IMR-90 (cell line): ENCODE data around the gene COQ8A. TPM values are rescaled to one million over a fixed set of nuclear protein-coding genes. Genes with fewer than 3 reads are reported as not detected.

Experiments used
- ATAC-seq: fragments of 200-7000 bp; cut with Tn5 transposase; 2 replicates; pipeline ENCODE4 v1.9.1; 2020; ENCODE audit warnings: low read depth, mild to moderate bottlenecking, moderate library complexity
- BruUV-seq: library from RNA; stranded (reverse); fragments of 400-500 nt; replicated peaks from 2 replicates; lab custom pipeline; 2021; lab: Mats Ljungman, UMichigan
- CTCF ChIA-PET: fragments of 300-600 bp; formaldehyde crosslinking; extraction: SDS; loops from one replicate; lab custom pipeline; 2021; ENCODE audit warnings: antibody characterized with exemption; lab: Yijun Ruan, JAX
- POLR2A ChIA-PET: fragments of 300-600 bp; sonication (Branson Sonifier 250); formaldehyde crosslinking; loops from one replicate; lab custom pipeline; 2022; ENCODE audit warnings: antibody characterized with exemption; ENCODE audit not compliant: unreplicated experiment; lab: Charles Lee
- DNase-seq: peaks from one replicate; pipeline ENCODE4 v3.0.0; 2013
- H2AFZ ChIP-seq: replicated peaks from 2 replicates; pipeline ENCODE3; 2013; ENCODE audit warnings: low read length, mild to moderate bottlenecking; ENCODE audit not compliant: poor library complexity
- H2AK5ac ChIP-seq: 2 replicates; pipeline ENCODE4 v1.6.1; 2013; ENCODE audit warnings: low read depth, low read length, inconsistent platforms
- H2AK9ac ChIP-seq: replicated peaks from 2 replicates; pipeline ENCODE3; 2013; ENCODE audit warnings: mild to moderate bottlenecking, low read depth, low read length, moderate library complexity; ENCODE audit not compliant: poor library complexity
- H2BK120ac ChIP-seq: 2 replicates; pipeline ENCODE4 v1.6.1; 2013; ENCODE audit warnings: low read depth, low read length, inconsistent platforms
- H2BK15ac ChIP-seq: 3 replicates; pipeline ENCODE4 v1.6.1; 2013; ENCODE audit warnings: low read depth, low read length, inconsistent platforms
- H2BK20ac ChIP-seq: 2 replicates; pipeline ENCODE4 v1.6.1; 2013; ENCODE audit warnings: low read depth, mild to moderate bottlenecking, inconsistent platforms, low read length, moderate library complexity
- H2BK5ac ChIP-seq: 2 replicates; pipeline ENCODE4 v1.6.1; 2013; ENCODE audit warnings: mild to moderate bottlenecking, low read depth, low read length, inconsistent platforms; ENCODE audit not compliant: poor library complexity, severe bottlenecking
- H3K14ac ChIP-seq: replicated peaks from 2 replicates; pipeline ENCODE4 v1.6.1; 2013; ENCODE audit warnings: low read depth, low read length, inconsistent platforms
- H3K18ac ChIP-seq: 2 replicates; pipeline ENCODE4 v1.6.1; 2013; ENCODE audit warnings: low read depth, low read length, control low read depth
- H3K23ac ChIP-seq: 2 replicates; pipeline ENCODE4 v1.6.1; 2013; ENCODE audit warnings: low read depth, low read length, inconsistent platforms
- H3K27ac ChIP-seq: 2 replicates; pipeline ENCODE4 v1.5.1; 2013; ENCODE audit warnings: mild to moderate bottlenecking, control low read depth, low read length; ENCODE audit not compliant: insufficient read depth
- H3K27me3 ChIP-seq: 2 replicates; pipeline ENCODE4 v1.6.1; 2013; ENCODE audit warnings: low read length; ENCODE audit not compliant: control insufficient read depth, insufficient read depth
- H3K36me3 ChIP-seq: 2 replicates; pipeline ENCODE4 v1.6.1; 2013; ENCODE audit warnings: low read length, mixed read lengths; ENCODE audit not compliant: control insufficient read depth, insufficient read depth
- H3K4ac ChIP-seq: 2 replicates; pipeline ENCODE4 v1.6.1; 2013; ENCODE audit warnings: low read depth, low read length, inconsistent platforms
- H3K4me1 ChIP-seq: 2 replicates; pipeline ENCODE4 v1.6.1; 2013; ENCODE audit warnings: low read length, mixed read lengths; ENCODE audit not compliant: control insufficient read depth, insufficient read depth
- H3K4me2 ChIP-seq: 2 replicates; pipeline ENCODE4 v1.6.1; 2013; ENCODE audit warnings: low read depth, mild to moderate bottlenecking, control low read depth, low read length, moderate library complexity
- H3K4me3 ChIP-seq: 2 replicates; pipeline ENCODE4 v1.5.1; 2013; ENCODE audit warnings: low read depth, mild to moderate bottlenecking, control low read depth, low read length, moderate library complexity; ENCODE audit not compliant: insufficient read depth
- H3K56ac ChIP-seq: 2 replicates; pipeline ENCODE4 v1.6.1; 2013; ENCODE audit warnings: low read length, inconsistent platforms; ENCODE audit not compliant: insufficient read depth; ENCODE audit errors: extremely low read depth
- H3K79me1 ChIP-seq, 2 experiments: 2 replicates each; pipeline ENCODE4 v1.6.1; 2013; ENCODE audit warnings: low read length in 2 of 2, inconsistent platforms in 1 of 2, low read depth in 1 of 2
- H3K9ac ChIP-seq: 2 replicates; pipeline ENCODE4 v1.6.1; 2013; ENCODE audit warnings: low read depth, low read length, control low read depth
- H3K9me1 ChIP-seq: 2 replicates; pipeline ENCODE4 v1.6.1; 2013; ENCODE audit warnings: low read length, inconsistent platforms; ENCODE audit not compliant: insufficient read depth
- H3K9me3 ChIP-seq: 2 replicates; pipeline ENCODE4 v1.6.1; 2013; ENCODE audit warnings: low read length; ENCODE audit not compliant: control insufficient read depth, insufficient read depth
- H4K20me1 ChIP-seq: 2 replicates; pipeline ENCODE4 v1.6.1; 2013; ENCODE audit warnings: low read length, inconsistent platforms; ENCODE audit not compliant: insufficient read depth
- H4K5ac ChIP-seq: 2 replicates; pipeline ENCODE4 v1.6.1; 2013; ENCODE audit warnings: mild to moderate bottlenecking, low read depth, low read length, control low read depth
- H4K8ac ChIP-seq, 2 experiments: 2 replicates each; pipeline ENCODE4 v1.6.1; 2013; ENCODE audit warnings: low read depth in 2 of 2, low read length in 2 of 2, control low read depth in 1 of 2, inconsistent platforms in 1 of 2
- H4K91ac ChIP-seq: 2 replicates; pipeline ENCODE4 v1.6.1; 2013; ENCODE audit warnings: low read depth, low read length, inconsistent platforms; ENCODE audit not compliant: insufficient read depth
- BHLHE40 ChIP-seq: fragments of 150-350 bp; IDR thresholded peaks from 2 replicates; pipeline ENCODE4 v1.6.1; 2016; ENCODE audit warnings: mild to moderate bottlenecking, low read depth, low read length
- CEBPB ChIP-seq: IDR thresholded peaks from 2 replicates; pipeline ENCODE4 v1.6.1; 2012; ENCODE audit warnings: low read depth, low read length, improper control_type of control experiment
- CHD1 ChIP-seq: IDR thresholded peaks from 2 replicates; pipeline ENCODE4 v1.6.1; 2012; ENCODE audit warnings: low read depth, low read length, improper control_type of control experiment
- ELK1 ChIP-seq: fragments of 150-350 bp; IDR thresholded peaks from 2 replicates; pipeline ENCODE4 v1.6.1; 2016; ENCODE audit warnings: low read depth, mild to moderate bottlenecking, low read length, moderate library complexity, borderline replicate concordance
- FOS ChIP-seq: fragments of 150-350 bp; IDR thresholded peaks from 2 replicates; pipeline ENCODE4 v1.6.1; 2016; ENCODE audit warnings: low read depth, low read length
- MAFK ChIP-seq: IDR thresholded peaks from 2 replicates; pipeline ENCODE4 v1.6.1; 2012; ENCODE audit warnings: low read depth, low read length, improper control_type of control experiment
- MAZ ChIP-seq: IDR thresholded peaks from 2 replicates; pipeline ENCODE4 v1.6.1; 2012; ENCODE audit warnings: low read depth, mild to moderate bottlenecking, low read length, improper control_type of control experiment, moderate library complexity, borderline replicate concordance
- MXI1 ChIP-seq: IDR thresholded peaks from 2 replicates; pipeline ENCODE4 v1.6.1; 2012; ENCODE audit warnings: low read depth, mild to moderate bottlenecking, low read length, moderate library complexity, borderline replicate concordance
- NFE2L2 ChIP-seq: fragments of 150-350 bp; IDR thresholded peaks from 2 replicates; pipeline ENCODE4 v1.6.1; 2016; ENCODE audit warnings: low read depth, mild to moderate bottlenecking, low read length
- POLR2A ChIP-seq: IDR thresholded peaks from 2 replicates; pipeline ENCODE4 v1.6.1; 2012; ENCODE audit warnings: mild to moderate bottlenecking, low read depth, low read length
- RAD21 ChIP-seq: IDR thresholded peaks from 2 replicates; pipeline ENCODE4 v1.6.1; 2012; ENCODE audit warnings: low read length, improper control_type of control experiment
- RFX5 ChIP-seq: IDR thresholded peaks from 2 replicates; pipeline ENCODE4 v1.8.0; 2012; ENCODE audit warnings: low read depth, mild to moderate bottlenecking, low read length, moderate library complexity
- SMC3 ChIP-seq: fragments of 150-350 bp; IDR thresholded peaks from 2 replicates; pipeline ENCODE4 v1.6.1; 2016; ENCODE audit warnings: low read depth, mild to moderate bottlenecking, antibody characterized with exemption, low read length, moderate library complexity
- WGBS, 2 experiments: methylation state at CpG; one replicate each; pipeline versions ENCODE4 v1.1.5 to v1.1.7; 2013; ENCODE audit warnings: missing lambda C conversion rate in 2 of 2; ENCODE audit not compliant: insufficient read length in 1 of 2; ENCODE audit errors: extremely low coverage in 2 of 2; 5-methylcytosine and 5-hydroxymethylcytosine counted together
- dilution Hi-C: fragments of 300-500 bp; cut with HindIII; formaldehyde crosslinking; loops from one replicate; pipeline ENCODE4 v1.14.3; 2018; ENCODE audit warnings: low sequenced_read_pairs; ENCODE audit not compliant: unreplicated experiment
- in situ Hi-C: fragments of 300-500 bp; cut with MboI; formaldehyde crosslinking; loops from 3 replicates; pipeline ENCODE4 v1.14.3; 2019; ENCODE audit warnings: low sequenced_read_pairs, inconsistent platforms, mixed read lengths
- intact Hi-C: fragments of 100-400 bp; cut with micrococcal nuclease; formaldehyde crosslinking; loops from 2 replicates; pipeline ENCODE4 v1.10.0; 2022
- polyA plus RNA-seq, 3 experiments: library from polyadenylated mRNA; depleted of rRNA; stranded (reverse); fragments of >200 nt; gene quantifications; 2 replicates each; pipeline ENCODE4 v1.2.3, GENCODE V29; 2012; ENCODE audit warnings: low replicate concordance in 1 of 3
- total RNA-seq: library from RNA; depleted of rRNA; stranded (reverse); fragments of >200 nt; gene quantifications from 2 replicates; pipeline ENCODE4 v1.2.3, GENCODE V29; 2012
- TF ChIP-seq, protein P1 (sequence below): conservative IDR thresholded peaks from 2 replicates; pipeline ENCODE4 v1.5.1; 2012; ENCODE audit warnings: mild to moderate bottlenecking, low read depth, low read length, improper control_type of control experiment

The COQ8A gene
- total and polyA plus RNA-seq, 2 of the 4 experiments (the other 2 are of a cell fraction) = 3.8 to 6.1 TPM

DNA sequence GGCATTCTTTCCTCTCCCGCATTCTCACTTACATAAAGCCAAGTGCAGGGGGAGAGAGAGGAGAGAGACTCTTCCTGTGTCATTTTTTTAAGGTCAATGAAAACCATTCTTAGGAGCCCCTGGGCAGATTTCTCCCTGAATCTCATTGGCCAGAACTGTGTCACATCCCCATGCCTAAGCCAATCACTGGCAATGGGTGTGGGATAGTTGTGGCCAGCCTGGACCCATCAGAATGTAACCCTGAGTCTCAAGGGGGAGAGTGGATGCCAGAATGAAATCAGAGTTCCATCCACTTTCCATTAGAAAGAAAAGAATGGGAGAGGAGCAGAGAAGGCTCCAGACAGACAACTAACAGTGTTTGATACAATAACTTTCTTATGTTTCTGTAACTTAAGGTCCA lies 31.2 kb upstream of the COQ8A start:
- no peaks in the 10 kb centered on the region for H3K27me3 ChIP-seq
- H3K9me1 ChIP-seq = peaks cover 4% of the 10 kb centered on the region; the same call in 1 of the 2 replicates
- no peak overlapping the region for H3K4me3 ChIP-seq
- dilution Hi-C loops = no loop called here
- no peak overlapping the region for H3K56ac ChIP-seq
- peaks cover 4% of the 10 kb centered on the region; the same call in 1 of the 2 replicates for H3K4me1 ChIP-seq
- H3K79me1 ChIP-seq = no peaks in the 10 kb centered on the region
- H2AFZ ChIP-seq = no peak overlapping the region
- no peak overlapping the region for H2BK15ac ChIP-seq
- no peaks in the 10 kb centered on the region for H3K9me3 ChIP-seq
- TF ChIP-seq RFX5 = no peak
- TF ChIP-seq MAZ = no peak
- no peak for TF ChIP-seq FOS
- TF ChIP-seq MAFK = no peak
- no peak for TF ChIP-seq SMC3
- TF ChIP-seq CHD1 = no peak
- no peak for TF ChIP-seq BHLHE40
- no peak for TF ChIP-seq NFE2L2
- TF ChIP-seq MXI1 = no peak
- no peak for TF ChIP-seq RAD21
- TF ChIP-seq, protein P1, sequence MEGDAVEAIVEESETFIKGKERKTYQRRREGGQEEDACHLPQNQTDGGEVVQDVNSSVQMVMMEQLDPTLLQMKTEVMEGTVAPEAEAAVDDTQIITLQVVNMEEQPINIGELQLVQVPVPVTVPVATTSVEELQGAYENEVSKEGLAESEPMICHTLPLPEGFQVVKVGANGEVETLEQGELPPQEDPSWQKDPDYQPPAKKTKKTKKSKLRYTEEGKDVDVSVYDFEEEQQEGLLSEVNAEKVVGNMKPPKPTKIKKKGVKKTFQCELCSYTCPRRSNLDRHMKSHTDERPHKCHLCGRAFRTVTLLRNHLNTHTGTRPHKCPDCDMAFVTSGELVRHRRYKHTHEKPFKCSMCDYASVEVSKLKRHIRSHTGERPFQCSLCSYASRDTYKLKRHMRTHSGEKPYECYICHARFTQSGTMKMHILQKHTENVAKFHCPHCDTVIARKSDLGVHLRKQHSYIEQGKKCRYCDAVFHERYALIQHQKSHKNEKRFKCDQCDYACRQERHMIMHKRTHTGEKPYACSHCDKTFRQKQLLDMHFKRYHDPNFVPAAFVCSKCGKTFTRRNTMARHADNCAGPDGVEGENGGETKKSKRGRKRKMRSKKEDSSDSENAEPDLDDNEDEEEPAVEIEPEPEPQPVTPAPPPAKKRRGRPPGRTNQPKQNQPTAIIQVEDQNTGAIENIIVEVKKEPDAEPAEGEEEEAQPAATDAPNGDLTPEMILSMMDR = no peak
- no peak for TF ChIP-seq ELK1
- TF ChIP-seq CEBPB = no peak
- no peak for TF ChIP-seq POLR2A
- H2AK9ac ChIP-seq = no peak overlapping the region
- no peak overlapping the region for H2BK20ac ChIP-seq
- H3K4ac ChIP-seq = no peak overlapping the region
- no peak overlapping the region for H3K27ac ChIP-seq
- ChIA-PET POLR2A (no interaction called here), CTCF (no interaction called here)
- H4K20me1 ChIP-seq = no peaks in the 10 kb centered on the region
- H3K23ac ChIP-seq = no peak overlapping the region
- BruUV-seq = no TSS peak
- H4K5ac ChIP-seq = no peak overlapping the region
- H3K36me3 ChIP-seq = no peaks in the 10 kb centered on the region
- H2BK120ac ChIP-seq = no peak overlapping the region
- WGBS, 2 experiments = no CpG with 5 or more reads among the region's 1 CpG
- H3K18ac ChIP-seq = no peak overlapping the region
- H4K8ac ChIP-seq = no peak overlapping the region
- no peak overlapping the region for H2AK5ac ChIP-seq
- no peak overlapping the region for H3K4me2 ChIP-seq
- no peak overlapping the region for H2BK5ac ChIP-seq
- intact Hi-C loops = loop anchor here (10.0 kb wide), 1 partner anchor 56 kb away; no protein-coding TSS in a partner anchor
- in situ Hi-C loops = no loop called here
- no peak overlapping the region for H3K9ac ChIP-seq
- no peak for DNase-seq
- ATAC-seq = no peak; the same call in 1 of the 2 replicates
- H4K91ac ChIP-seq = no peak overlapping the region
- H3K14ac ChIP-seq = no peak overlapping the region
